ENCODE data around the gene PEA15. TPM values are rescaled to one million over a fixed set of nuclear protein-coding genes. Genes with fewer than 3 reads are reported as not detected.

PEA15 gene
- polyA plus RNA-seq, 2 donors: 152 to 159 TPM

- H3K27me3 ChIP-seq (ENCODE audit: control insufficient read depth in 1 of 2, insufficient read depth in 2 of 2, low read length in 2 of 2): no peaks in the 10 kb centered on the region
- H3K36me3 ChIP-seq (ENCODE audit: control insufficient read depth in 2 of 2, insufficient read depth in 2 of 2, low read length in 1 of 2): no peaks in the 10 kb centered on the region
- H3K4me1 ChIP-seq (ENCODE audit: control insufficient read depth in 2 of 2, insufficient read depth in 2 of 2, low read length in 1 of 2): no peaks in the 10 kb centered on the region
- H3K27ac ChIP-seq (ENCODE audit: low read depth in 2 of 2, low read length in 1 of 2): no peak overlapping the region
- no peak overlapping the region for H3K4me3 ChIP-seq (ENCODE audit: low read depth in 1 of 2, low read length in 2 of 2)
- H3K9me3 ChIP-seq (ENCODE audit: control insufficient read depth in 2 of 2, insufficient read depth in 1 of 2, low read depth in 1 of 2, low read length in 1 of 2): no peaks in the 10 kb centered on the region
- 86 to 87% methylated on average over 10 of the region's 10 CpGs for WGBS, 2 donors
Measured at GRCh38 chr1:160164121-160164520, 41.1 kb upstream of the PEA15 start.

GRCh38 chr1:160166166-160166868, 38.9 kb upstream of the PEA15 start:
- H3K27ac ChIP-seq (ENCODE audit: low read depth in 2 of 2, low read length in 1 of 2): no peak overlapping the region
- H3K9me3 ChIP-seq (ENCODE audit: control insufficient read depth in 2 of 2, insufficient read depth in 1 of 2, low read depth in 1 of 2, low read length in 1 of 2): no peaks in the 10 kb centered on the region
- no peaks in the 10 kb centered on the region for H3K36me3 ChIP-seq (ENCODE audit: control insufficient read depth in 2 of 2, insufficient read depth in 2 of 2, low read length in 1 of 2)
- 76 to 83% methylated on average over 12 of the region's 12 CpGs for WGBS, 2 donors
- no peaks in the 10 kb centered on the region for H3K4me1 ChIP-seq (ENCODE audit: control insufficient read depth in 2 of 2, insufficient read depth in 2 of 2, low read length in 1 of 2)
- no peaks in the 10 kb centered on the region for H3K27me3 ChIP-seq (ENCODE audit: control insufficient read depth in 1 of 2, insufficient read depth in 2 of 2, low read length in 2 of 2)
- H3K4me3 ChIP-seq (ENCODE audit: low read depth in 1 of 2, low read length in 2 of 2): no peak overlapping the region

GRCh38 chr1:160167056-160167455, 38.1 kb upstream of the PEA15 start:
- no peaks in the 10 kb centered on the region for H3K9me3 ChIP-seq (ENCODE audit: control insufficient read depth in 2 of 2, insufficient read depth in 1 of 2, low read depth in 1 of 2, low read length in 1 of 2)
- 62 to 77% methylated on average over 4 of the region's 4 CpGs for WGBS, 2 donors

GRCh38 chr1:160167580-160167979, 37.6 kb upstream of the PEA15 start:
- H3K36me3 ChIP-seq (ENCODE audit: control insufficient read depth in 2 of 2, insufficient read depth in 2 of 2, low read length in 1 of 2): no peaks in the 10 kb centered on the region
- 90 to 94% methylated on average over 6 of the region's 6 CpGs for WGBS, 2 donors
- H3K9me3 ChIP-seq (ENCODE audit: control insufficient read depth in 2 of 2, insufficient read depth in 1 of 2, low read depth in 1 of 2, low read length in 1 of 2): no peaks in the 10 kb centered on the region
- H3K4me1 ChIP-seq (ENCODE audit: control insufficient read depth in 2 of 2, insufficient read depth in 2 of 2, low read length in 1 of 2): no peaks in the 10 kb centered on the region
- no peak overlapping the region for H3K27ac ChIP-seq (ENCODE audit: low read depth in 2 of 2, low read length in 1 of 2)
- H3K4me3 ChIP-seq (ENCODE audit: low read depth in 1 of 2, low read length in 2 of 2): no peak overlapping the region
- H3K27me3 ChIP-seq (ENCODE audit: control insufficient read depth in 1 of 2, insufficient read depth in 2 of 2, low read length in 2 of 2): no peaks in the 10 kb centered on the region

More at GRCh38 chr1:160167056-160167455, 38.1 kb upstream of the PEA15 start:
- Histone ChIP-seq H3K27ac (ENCODE audit: low read depth in 2 of 2, low read length in 1 of 2) (no peak overlapping the region), H3K27me3 (ENCODE audit: control insufficient read depth in 1 of 2, insufficient read depth in 2 of 2, low read length in 2 of 2) (no peaks in the 10 kb centered on the region), H3K4me1 (ENCODE audit: control insufficient read depth in 2 of 2, insufficient read depth in 2 of 2, low read length in 1 of 2) (no peaks in the 10 kb centered on the region), H3K4me3 (ENCODE audit: low read depth in 1 of 2, low read length in 2 of 2) (no peak overlapping the region), H3K36me3 (ENCODE audit: control insufficient read depth in 2 of 2, insufficient read depth in 2 of 2, low read length in 1 of 2) (no peaks in the 10 kb centered on the region)

GRCh38 chr1:160168016-160168415, 37.2 kb upstream of the PEA15 start:
- Histone ChIP-seq H3K9me3 (ENCODE audit: control insufficient read depth in 2 of 2, insufficient read depth in 1 of 2, low read depth in 1 of 2, low read length in 1 of 2) (no peaks in the 10 kb centered on the region), H3K27me3 (ENCODE audit: control insufficient read depth in 1 of 2, insufficient read depth in 2 of 2, low read length in 2 of 2) (no peaks in the 10 kb centered on the region), H3K4me1 (ENCODE audit: control insufficient read depth in 2 of 2, insufficient read depth in 2 of 2, low read length in 1 of 2) (no peaks in the 10 kb centered on the region), H3K4me3 (ENCODE audit: low read depth in 1 of 2, low read length in 2 of 2) (no peak overlapping the region), H3K36me3 (ENCODE audit: control insufficient read depth in 2 of 2, insufficient read depth in 2 of 2, low read length in 1 of 2) (no peaks in the 10 kb centered on the region), H3K27ac (ENCODE audit: low read depth in 2 of 2, low read length in 1 of 2) (no peak overlapping the region)
- 76 to 81% methylated on average over 5 of the region's 5 CpGs for WGBS, 2 donors

GRCh38 chr1:160168609-160169369, 36.4 kb upstream of the PEA15 start:
- Histone ChIP-seq H3K9me3 (ENCODE audit: control insufficient read depth in 2 of 2, insufficient read depth in 1 of 2, low read depth in 1 of 2, low read length in 1 of 2) (no peaks in the 10 kb centered on the region), H3K27ac (ENCODE audit: low read depth in 2 of 2, low read length in 1 of 2) (no peak overlapping the region), H3K36me3 (ENCODE audit: control insufficient read depth in 2 of 2, insufficient read depth in 2 of 2, low read length in 1 of 2) (no peaks in the 10 kb centered on the region), H3K27me3 (ENCODE audit: control insufficient read depth in 1 of 2, insufficient read depth in 2 of 2, low read length in 2 of 2) (no peaks in the 10 kb centered on the region), H3K4me1 (ENCODE audit: control insufficient read depth in 2 of 2, insufficient read depth in 2 of 2, low read length in 1 of 2) (no peaks in the 10 kb centered on the region), H3K4me3 (ENCODE audit: low read depth in 1 of 2, low read length in 2 of 2) (no peak overlapping the region)
- WGBS, 2 donors: 83 to 84% methylated on average over 13 of the region's 13 CpGs

- Histone ChIP-seq H3K36me3 (ENCODE audit: control insufficient read depth in 2 of 2, insufficient read depth in 2 of 2, low read length in 1 of 2) (no peaks in the 10 kb centered on the region), H3K27me3 (ENCODE audit: control insufficient read depth in 1 of 2, insufficient read depth in 2 of 2, low read length in 2 of 2) (no peaks in the 10 kb centered on the region), H3K9me3 (ENCODE audit: control insufficient read depth in 2 of 2, insufficient read depth in 1 of 2, low read depth in 1 of 2, low read length in 1 of 2) (no peaks in the 10 kb centered on the region), H3K27ac (ENCODE audit: low read depth in 2 of 2, low read length in 1 of 2) (no peak overlapping the region), H3K4me1 (ENCODE audit: control insufficient read depth in 2 of 2, insufficient read depth in 2 of 2, low read length in 1 of 2) (no peaks in the 10 kb centered on the region), H3K4me3 (ENCODE audit: low read depth in 1 of 2, low read length in 2 of 2) (no peak overlapping the region)
- WGBS, 2 donors: 60% methylated on average over 15 of the region's 15 CpGs
Measured at GRCh38 chr1:160169553-160170399, 35.4 kb upstream of the PEA15 start.

GRCh38 chr1:160171354-160171753, 33.8 kb upstream of the PEA15 start:
- WGBS, 2 donors: 87 to 91% methylated on average over 4 of the region's 4 CpGs
- no peaks in the 10 kb centered on the region for H3K36me3 ChIP-seq (ENCODE audit: control insufficient read depth in 2 of 2, insufficient read depth in 2 of 2, low read length in 1 of 2)
- H3K4me1 ChIP-seq (ENCODE audit: control insufficient read depth in 2 of 2, insufficient read depth in 2 of 2, low read length in 1 of 2): no peaks in the 10 kb centered on the region
- no peaks in the 10 kb centered on the region for H3K9me3 ChIP-seq (ENCODE audit: control insufficient read depth in 2 of 2, insufficient read depth in 1 of 2, low read depth in 1 of 2, low read length in 1 of 2)
- no peaks in the 10 kb centered on the region for H3K27me3 ChIP-seq (ENCODE audit: control insufficient read depth in 1 of 2, insufficient read depth in 2 of 2, low read length in 2 of 2)
- no peak overlapping the region for H3K4me3 ChIP-seq (ENCODE audit: low read depth in 1 of 2, low read length in 2 of 2)
- no peak overlapping the region for H3K27ac ChIP-seq (ENCODE audit: low read depth in 2 of 2, low read length in 1 of 2)

- Histone ChIP-seq H3K27me3 (ENCODE audit: control insufficient read depth in 1 of 2, insufficient read depth in 2 of 2, low read length in 2 of 2) (no peaks in the 10 kb centered on the region), H3K36me3 (ENCODE audit: control insufficient read depth in 2 of 2, insufficient read depth in 2 of 2, low read length in 1 of 2) (no peaks in the 10 kb centered on the region), H3K4me1 (ENCODE audit: control insufficient read depth in 2 of 2, insufficient read depth in 2 of 2, low read length in 1 of 2) (no peaks in the 10 kb centered on the region), H3K9me3 (ENCODE audit: control insufficient read depth in 2 of 2, insufficient read depth in 1 of 2, low read depth in 1 of 2, low read length in 1 of 2) (no peaks in the 10 kb centered on the region), H3K27ac (ENCODE audit: low read depth in 2 of 2, low read length in 1 of 2) (no peak overlapping the region), H3K4me3 (ENCODE audit: low read depth in 1 of 2, low read length in 2 of 2) (no peak overlapping the region)
- WGBS, 2 donors: 69 to 70% methylated on average over 9 of the region's 9 CpGs
Measured at GRCh38 chr1:160171980-160172379, 33.2 kb upstream of the PEA15 start.
